ENCODE results near the gene KRT86. TPM values are rescaled to one million over a fixed set of nuclear protein-coding genes. Genes with fewer than 3 reads are reported as not detected.

The KRT86 gene
- total and polyA plus RNA-seq, 2 of the 8 experiments (the other 6 are each of a cell fraction or from before 2014, with no cell fraction given), result 0.12 TPM; not detected in 1

DNA sequence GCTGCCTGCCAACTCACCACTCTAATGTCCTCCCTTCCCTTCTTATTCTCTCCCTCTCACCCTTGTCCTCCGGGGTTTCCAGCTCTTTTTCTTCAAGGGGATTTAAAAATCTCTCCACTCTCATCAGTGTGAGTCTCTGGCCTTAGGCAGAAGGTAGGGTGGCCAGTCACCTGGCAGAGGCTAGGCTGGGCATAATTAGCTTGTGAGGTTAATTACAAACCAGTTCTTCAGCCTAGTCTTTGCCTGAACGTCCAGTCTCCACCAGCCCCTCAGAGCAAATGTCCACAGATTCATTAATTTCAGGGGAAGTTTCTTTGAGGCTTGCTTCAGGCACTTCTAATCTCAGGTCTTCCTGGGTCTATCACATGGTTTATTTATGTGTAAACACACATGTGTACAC is 34.7 kb upstream of the KRT86 start:
- Histone ChIP-seq H3K56ac (replicated peaks; ENCODE audit: insufficient read length, low read depth, low read length) (no peak overlapping the region), H2BK120ac (replicated peaks; ENCODE audit: low read depth, low read length) (no peak overlapping the region), H3K23ac (ENCODE audit: insufficient read length) (no peak overlapping the region), H2BK15ac (ENCODE audit: low read length) (no peak overlapping the region), H2AK5ac (ENCODE audit: low read depth, low read length) (no peak overlapping the region), H4K20me1 (replicated peaks in 1 of 2; ENCODE audit: control insufficient read depth in 1 of 2, insufficient read depth in 2 of 2, low read length in 2 of 2) (no peaks in the 10 kb centered on the region), H2BK12ac (ENCODE audit: low read depth, low read length) (no peak overlapping the region), H3K4me2 (ENCODE audit: insufficient read depth in 1 of 2, low read depth in 2 of 2, low read length in 2 of 2) (no peak overlapping the region), H3K23me2 (ENCODE audit: low read depth, low read length) (no peaks in the 10 kb centered on the region; the same call in 1 of the 2 replicates), H3K14ac (ENCODE audit: insufficient read length) (no peak overlapping the region), H4K91ac (replicated peaks; ENCODE audit: insufficient read length, low read length) (no peak overlapping the region), H2AFZ (ENCODE audit: low read length) (no peak overlapping the region), H3K79me2 (ENCODE audit: control insufficient read depth in 1 of 2, insufficient read depth in 2 of 2, low read length in 2 of 2) (no peaks in the 10 kb centered on the region), H3K4me3 (ENCODE audit: extremely low read depth in 1 of 4, insufficient read depth in 2 of 4, low read depth in 3 of 4, low read length in 4 of 4) (no peak overlapping the region), H3K27me3 (replicated peaks in 1 of 4; ENCODE audit: control insufficient read depth in 3 of 4, extremely low read depth in 1 of 4, insufficient read depth in 3 of 4, low read length in 3 of 4) (peaks cover 0 to 10% (median 3%) of the 10 kb centered on the region in 4 experiments; a peak in 4 of 7 replicates), H3K18ac (ENCODE audit: extremely low read depth, low read length) (no peak overlapping the region), H3K36me3 (ENCODE audit: control insufficient read depth in 2 of 4, insufficient read depth in 4 of 4, low read length in 3 of 4) (no peaks in the 10 kb centered on the region; a peak in 1 of 8 replicates), H3K4me1 (replicated peaks in 1 of 4; ENCODE audit: control insufficient read depth in 3 of 4, insufficient read depth in 4 of 4, low read length in 3 of 4) (peaks cover 6 to 19% (median 14%) of the 10 kb centered on the region in 4 experiments), H4K8ac (ENCODE audit: extremely low read depth, insufficient read depth, low read length) (no peak overlapping the region), H3K79me1 (ENCODE audit: low read depth, low read length) (no peaks in the 10 kb centered on the region), H3K9me3 (ENCODE audit: insufficient read depth in 2 of 2, low read depth in 1 of 2, low read length in 1 of 2) (no peaks in the 10 kb centered on the region), H2BK20ac (ENCODE audit: low read length) (no peak overlapping the region), H2BK5ac (ENCODE audit: low read depth, low read length) (no peak overlapping the region), H4K5ac (ENCODE audit: insufficient read length, low read depth, low read length) (no peak overlapping the region), H3K9ac (replicated peaks in 1 of 4; ENCODE audit: extremely low read depth in 1 of 4, low read depth in 3 of 4, low read length in 3 of 4) (no peak overlapping the region), H3K27ac (ENCODE audit: low read depth, low read length) (no peak overlapping the region), H3K4ac (replicated peaks; ENCODE audit: insufficient read length, low read depth, low read length) (no peak overlapping the region)
- ChIA-PET CTCF (ENCODE audit: partially characterized antibody) (interaction anchor here (0.8 to 17.6 kb wide), 6 partner anchors 13 to 91 kb away, joined by 3 to 151 read pairs (median 4); no protein-coding TSS in a partner anchor), POLR2A (ENCODE audit: partially characterized antibody) (no interaction called here)
- FAIRE-seq (no peak), DNase-seq (ENCODE audit: low read depth in 1 of 2, low spot score in 2 of 2) (no peak)
- TF ChIP-seq YY1 (IDR thresholded peaks at IDR 0.05; ENCODE audit: low read depth, low read length) (no peak), HDAC2 (IDR thresholded peaks at IDR 0.05; ENCODE audit: borderline replicate concordance in 1 of 2, low read depth in 2 of 2, low read length in 2 of 2) (no peak), SAP30 (IDR thresholded peaks at IDR 0.05; ENCODE audit: insufficient read depth, insufficient replicate concordance, low read length) (no peak)
- 87% methylated on average over 2 of the region's 2 CpGs; no CpG with 5 or more reads in 1 of the 2 experiments for WGBS, 2 experiments (ENCODE audit: extremely low coverage in 1 of 2, insufficient coverage in 1 of 2, insufficient read length in 1 of 2, insufficient replicate concordance in 2 of 2, low coverage in 1 of 2, low lambda C conversion rate in 2 of 2, missing lambda C conversion rate in 1 of 2)
